Regular cardiac myocyte (primary cell): ENCODE results near the gene GCGR. TPM values are rescaled to one million over a fixed set of nuclear protein-coding genes. Genes with fewer than 3 reads are reported as not detected.

Source experiments
- total RNA-seq: library from RNA; depleted of rRNA; stranded (reverse); fragments of >200 nt; gene quantifications from 2 replicates; pipeline ENCODE4 v1.2.3, GENCODE V29; 2014

GCGR gene
- not detected in 2 replicates for total RNA-seq

GRCh38 chr17:81803728-81804558 lies at the start of gene GCGR:
GCGR (plus strand) TSS chr17:81804150; CDS start chr17:81809019, 4,869 bp downstream.

DNA sequence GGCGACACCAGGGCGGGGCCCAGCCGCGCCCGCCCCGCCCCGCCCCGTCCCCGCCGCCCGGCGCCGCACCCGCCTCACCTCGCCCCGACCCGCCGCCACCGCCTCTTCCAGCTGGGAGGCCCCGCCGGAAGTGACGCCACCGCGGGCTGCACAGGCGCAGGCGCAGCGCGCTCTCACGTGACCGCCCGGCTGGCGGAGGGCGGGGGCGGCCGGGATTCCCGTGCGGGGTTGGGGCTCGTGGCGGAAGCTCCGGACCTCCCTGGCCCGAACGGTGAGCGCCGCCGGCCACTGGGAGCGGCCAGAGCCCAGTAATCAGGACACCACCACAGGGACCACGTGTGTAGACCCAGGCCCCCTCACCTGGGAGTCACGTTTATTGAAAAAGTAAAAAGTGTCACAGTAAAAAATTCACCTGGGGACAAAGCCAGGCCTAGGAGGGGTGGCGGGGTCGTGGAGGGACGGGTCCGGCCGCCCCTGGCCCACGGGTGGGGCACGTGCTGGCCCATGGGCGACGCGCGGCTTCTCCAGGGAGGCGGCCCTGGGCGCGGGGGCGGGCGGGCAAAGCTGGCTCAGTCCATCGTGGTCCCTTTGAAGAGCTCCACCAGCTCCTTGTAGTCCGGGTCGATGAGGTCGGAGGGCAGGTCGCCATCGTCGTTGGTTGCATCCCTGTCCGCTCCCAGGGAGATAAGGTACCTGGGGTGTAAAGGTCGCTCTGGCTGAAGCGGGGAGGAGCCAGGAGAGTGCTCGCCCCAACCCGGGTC lies 29.4 kb downstream of the GCGR start, which contains the start of gene MCRIP1:
Gene MCRIP1, minus strand, starts transcription at position 132 of the 761 bp plus-strand sequence. CDS start 8,785 bp downstream, outside the sequence.

GRCh38 chr17:81834831-81835267 lies 30.9 kb downstream of the GCGR start, which contains the start of gene PPP1R27:
PPP1R27 (minus strand) TSS chr17:81835050; CDS start chr17:81834953, 97 bp downstream.

DNA sequence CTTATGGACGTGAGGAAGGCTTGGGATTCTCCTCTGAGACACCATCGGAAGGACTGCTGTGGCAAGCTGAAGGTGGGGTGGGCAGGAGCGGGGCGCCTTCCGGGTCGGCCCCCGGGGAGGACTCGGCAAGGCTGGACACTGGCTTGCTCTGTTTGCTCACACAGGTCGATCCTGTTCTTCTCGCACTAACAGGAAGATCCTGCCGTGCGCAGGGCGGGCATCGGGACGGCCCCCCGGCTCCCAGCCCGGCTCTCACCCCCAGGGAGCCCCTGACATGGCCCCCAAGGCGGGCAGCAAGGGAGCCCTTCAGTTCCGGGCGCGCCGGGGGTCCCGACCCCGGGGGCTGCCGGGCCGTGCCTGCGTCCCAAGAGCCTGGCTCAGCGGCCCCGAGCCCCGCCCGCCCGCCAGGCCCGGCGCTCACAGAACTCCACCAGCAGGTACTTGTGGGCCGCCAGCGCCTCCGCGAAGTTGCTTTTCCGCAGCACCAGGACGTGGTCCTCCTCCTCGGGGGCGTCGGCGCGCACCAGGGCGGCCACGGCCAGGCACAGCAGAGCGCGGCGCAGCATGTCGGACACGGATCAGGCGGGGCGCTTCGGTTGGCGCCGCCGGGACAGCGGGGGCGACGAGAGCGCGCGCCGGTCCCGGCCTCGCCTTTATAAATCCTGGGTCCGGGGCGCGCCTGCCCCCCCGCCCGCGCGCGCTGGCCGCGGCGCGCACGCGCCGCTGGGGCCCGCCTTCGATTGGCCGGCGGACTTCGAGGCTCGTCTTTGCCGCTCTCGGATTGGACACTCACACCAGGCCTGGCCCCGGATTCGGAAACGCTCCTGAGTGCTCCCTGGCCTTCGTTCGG lies 56.2 kb downstream of the GCGR start, which contains the start of gene P4HB:
Gene P4HB, minus strand, starts transcription at position 630 of the 850 bp plus-strand sequence. Its CDS starts 64 bp downstream, at position 566.

Other genes with a start within 250 kb of the GCGR start
- 55.0 and 97.4 TPM in 2 replicates for gene NPLOC4, start 167.0 kb upstream of the GCGR start, total RNA-seq
- 0.58 and 1.7 TPM in 2 replicates for gene TSPAN10, start 167.0 kb upstream of the GCGR start, total RNA-seq
- not detected in 2 replicates for gene PDE6G, start 147.6 kb upstream of the GCGR start, total RNA-seq
- gene OXLD1, start 137.5 kb upstream of the GCGR start, total RNA-seq = 24.8 and 39.5 TPM in 2 replicates
- gene CCDC137, start 137.4 kb upstream of the GCGR start, total RNA-seq = 5.6 and 13.8 TPM in 2 replicates
- 24.0 and 26.6 TPM in 2 replicates for gene ARL16, start 120.4 kb upstream of the GCGR start, total RNA-seq
- 74.6 and 77.2 TPM in 2 replicates for gene HGS, start 120.1 kb upstream of the GCGR start, total RNA-seq
- gene MRPL12, start 100.8 kb upstream of the GCGR start, total RNA-seq = 3.7 and 65.9 TPM in 2 replicates
- 5.6 and 17.8 TPM in 2 replicates for gene SLC25A10, start 91.9 kb upstream of the GCGR start, total RNA-seq
- gene MCRIP1, start 29.1 kb downstream of the GCGR start, total RNA-seq = 91.6 and 113 TPM in 2 replicates
- gene PPP1R27, start 30.9 kb downstream of the GCGR start, total RNA-seq = 0.19 and 0.28 TPM in 2 replicates
- gene P4HB, start 56.4 kb downstream of the GCGR start, total RNA-seq = 1,109 and 1,495 TPM in 2 replicates
- gene ARHGDIA, start 67.2 kb downstream of the GCGR start, total RNA-seq = 132 and 223 TPM in 2 replicates
- gene ALYREF, start 87.4 kb downstream of the GCGR start, total RNA-seq = 60.0 and 264 TPM in 2 replicates
- 110 and 239 TPM in 2 replicates for gene ANAPC11, start 87.6 kb downstream of the GCGR start, total RNA-seq
- 0.58 and 0.85 TPM in 2 replicates for gene NPB, start 98.1 kb downstream of the GCGR start, total RNA-seq
- gene PCYT2, start 107.2 kb downstream of the GCGR start, total RNA-seq = 27.6 and 43.3 TPM in 2 replicates
- gene SIRT7, start 114.0 kb downstream of the GCGR start, total RNA-seq = 11.3 and 23.8 TPM in 2 replicates
- 14.4 TPM in 2 replicates for gene MAFG, start 123.6 kb downstream of the GCGR start, total RNA-seq
- gene PYCR1, start 133.2 kb downstream of the GCGR start, total RNA-seq = 107 and 123 TPM in 2 replicates
- not detected in 2 replicates for gene MYADML2, start 143.1 kb downstream of the GCGR start, total RNA-seq
- not detected in 2 replicates for gene NOTUM, start 157.0 kb downstream of the GCGR start, total RNA-seq
- 19.6 and 23.7 TPM in 2 replicates for gene ASPSCR1, start 173.5 kb downstream of the GCGR start, total RNA-seq
- gene CENPX, start 218.7 kb downstream of the GCGR start, total RNA-seq = 13.8 and 53.7 TPM in 2 replicates
- 9.0 and 19.2 TPM in 2 replicates for gene LRRC45, start 219.2 kb downstream of the GCGR start, total RNA-seq
- 4.4 and 6.5 TPM in 2 replicates for gene RAC3, start 227.5 kb downstream of the GCGR start, total RNA-seq
- 51.0 and 75.3 TPM in 2 replicates for gene DCXR, start 233.5 kb downstream of the GCGR start, total RNA-seq
- 21.5 and 35.2 TPM in 2 replicates for gene RFNG, start 247.7 kb downstream of the GCGR start, total RNA-seq
- 69.9 and 119 TPM in 2 replicates for gene GPS1, start 247.7 kb downstream of the GCGR start, total RNA-seq